GM23338 (cell line): Measurements from ENCODE around the gene TMEM270. TPM values are rescaled to one million over a fixed set of nuclear protein-coding genes. Genes with fewer than 3 reads are reported as not detected.

ENCODE experiments used
- ATAC-seq: fragments of 200-7000 bp; cut with Tn5 transposase; 3 replicates; pipeline ENCODE4 v1.9.1; 2020
- DNase-seq: peaks from one replicate; pipeline ENCODE4 v3.0.0-alpha.2; 2015; ENCODE audit warnings: low spot score
- H2AFZ ChIP-seq: fragments of 200-600 bp; sonication (generic); 2 replicates; pipeline ENCODE4 v1.8.0; 2016; ENCODE audit warnings: antibody characterized with exemption, mild to moderate bottlenecking, moderate library complexity
- H3F3A ChIP-seq: fragments of 200-600 bp; sonication (generic); replicated peaks from 2 replicates; pipeline ENCODE4 v1.8.0; 2017; ENCODE audit warnings: antibody characterized with exemption, mixed run types, low read depth
- H3K27ac ChIP-seq: fragments of 200-600 bp; sonication (generic); 2 replicates; pipeline ENCODE4 v1.6.1; 2016; ENCODE audit warnings: low read depth
- H3K27me3 ChIP-seq: fragments of 200-600 bp; sonication (generic); 2 replicates; pipeline ENCODE4 v1.8.0; 2016; ENCODE audit warnings: mild to moderate bottlenecking, mixed run types, moderate library complexity; ENCODE audit not compliant: insufficient read depth
- H3K36me3 ChIP-seq: fragments of 200-600 bp; sonication (generic); 2 replicates; pipeline ENCODE4 v1.8.0; 2016; ENCODE audit warnings: mild to moderate bottlenecking; ENCODE audit not compliant: insufficient read depth
- H3K4me1 ChIP-seq: fragments of 200-600 bp; sonication (generic); 2 replicates; pipeline ENCODE4 v1.8.0; 2016; ENCODE audit warnings: mild to moderate bottlenecking, moderate library complexity; ENCODE audit not compliant: insufficient read depth
- H3K4me2 ChIP-seq: fragments of 200-600 bp; sonication (generic); 2 replicates; pipeline ENCODE4 v1.7.1; 2017; ENCODE audit warnings: mixed run types
- H3K4me3 ChIP-seq: fragments of 200-600 bp; sonication (generic); 2 replicates; pipeline ENCODE4 v1.6.1; 2016; ENCODE audit warnings: mixed run types
- H3K79me2 ChIP-seq: fragments of 200-600 bp; sonication (generic); replicated peaks from 2 replicates; pipeline ENCODE4 v1.8.0; 2017; ENCODE audit warnings: mild to moderate bottlenecking; ENCODE audit not compliant: insufficient read depth
- H3K9me2 ChIP-seq: fragments of 200-600 bp; sonication (generic); 2 replicates; pipeline ENCODE4 v1.8.0; 2017; ENCODE audit not compliant: insufficient read depth
- H4K20me1 ChIP-seq: fragments of 200-600 bp; sonication (generic); replicated peaks from 2 replicates; pipeline ENCODE4 v1.8.0; 2017; ENCODE audit warnings: mild to moderate bottlenecking; ENCODE audit not compliant: insufficient read depth
- H3K27ac Mint-ChIP-seq: 2 replicates; pipeline ENCODE4 v1.8.0; 2020; ENCODE audit warnings: inconsistent platforms, mild to moderate bottlenecking, moderate library complexity, mixed read lengths
- H3K27me3 Mint-ChIP-seq: 3 replicates; pipeline ENCODE4 v1.8.0; 2022; ENCODE audit warnings: low read depth, mild to moderate bottlenecking, moderate library complexity, mixed read lengths, inconsistent platforms; ENCODE audit not compliant: insufficient read depth, poor library complexity
- H3K36me3 Mint-ChIP-seq: 3 replicates; pipeline ENCODE4 v1.8.0; 2021; ENCODE audit warnings: low read depth, mild to moderate bottlenecking, inconsistent platforms, moderate library complexity, mixed read lengths
- H3K4me1 Mint-ChIP-seq: 3 replicates; pipeline ENCODE4 v1.8.0; 2020; ENCODE audit warnings: mild to moderate bottlenecking, inconsistent platforms, mixed read lengths
- H3K4me3 Mint-ChIP-seq: 3 replicates; pipeline ENCODE4 v1.8.0; 2021; ENCODE audit warnings: moderate library complexity, mild to moderate bottlenecking, inconsistent platforms, mixed read lengths
- H3K9me3 Mint-ChIP-seq: 3 replicates; pipeline ENCODE4 v1.8.0; 2020; ENCODE audit warnings: moderate library complexity, mild to moderate bottlenecking, inconsistent platforms, mixed read lengths
- CREB1 ChIP-seq: fragments of 250-450 bp; sonication (Bioruptor Pico); IDR thresholded peaks from 2 replicates; pipeline ENCODE4 v1.5.0; 2020; ENCODE audit warnings: low read depth, mild to moderate bottlenecking, moderate library complexity
- ETS1 ChIP-seq: IDR thresholded peaks from 2 replicates; pipeline ENCODE4 v1.6.1; 2016; ENCODE audit warnings: antibody characterized with exemption
- EZH2 ChIP-seq: fragments of 200-600 bp; sonication (generic); IDR thresholded peaks from one replicate; pipeline ENCODE4 v1.8.0; 2017; ENCODE audit warnings: antibody characterized with exemption, mild to moderate bottlenecking, low read depth; ENCODE audit not compliant: unreplicated experiment
- EZH2phosphoT487 ChIP-seq: fragments of 200-600 bp; sonication (generic); IDR thresholded peaks from one replicate; pipeline ENCODE4 v1.8.1; 2018; ENCODE audit warnings: antibody characterized with exemption; ENCODE audit not compliant: unreplicated experiment
- JUNB ChIP-seq: IDR thresholded peaks from one replicate; pipeline ENCODE4 v1.6.1; 2016; ENCODE audit warnings: antibody characterized with exemption; ENCODE audit not compliant: unreplicated experiment
- NANOG ChIP-seq: IDR thresholded peaks from 2 replicates; pipeline ENCODE4 v1.6.1; 2016; ENCODE audit warnings: antibody characterized with exemption, borderline replicate concordance
- POLR2AphosphoS5 ChIP-seq: IDR thresholded peaks from 2 replicates; pipeline ENCODE4 v1.6.1; 2016; ENCODE audit warnings: antibody characterized with exemption, low read depth
- REST ChIP-seq: IDR thresholded peaks from one replicate; pipeline ENCODE4 v1.6.1; 2018; ENCODE audit warnings: antibody characterized with exemption; ENCODE audit not compliant: unreplicated experiment
- STAT1 ChIP-seq: IDR thresholded peaks from one replicate; pipeline ENCODE4 v1.6.1; 2016; ENCODE audit warnings: antibody characterized with exemption; ENCODE audit not compliant: unreplicated experiment
- ZNF114 ChIP-seq: fragments of 250-450 bp; sonication (Bioruptor Pico); IDR thresholded peaks from 2 replicates; pipeline ENCODE4 v1.5.0; 2020; ENCODE audit warnings: mild to moderate bottlenecking, moderate library complexity
- ZNF331 ChIP-seq: fragments of 250-450 bp; sonication (Bioruptor Pico); IDR thresholded peaks from 2 replicates; pipeline ENCODE4 v1.5.0; 2020; ENCODE audit warnings: low read depth, mild to moderate bottlenecking, moderate library complexity
- polyA plus RNA-seq: library from polyadenylated mRNA; unstranded; fragments of >200 nt; fragmentation: Nextera tagmentation; extraction: Ambion mirVana; gene quantifications from 2 replicates; pipeline ENCODE4 v1.2.1, GENCODE V29; 2016
- total RNA-seq: library from RNA; depleted of rRNA; stranded (reverse); fragments of >200 nt; shearing (Covaris generic); gene quantifications from 2 replicates; pipeline ENCODE4 v1.2.3, GENCODE V29; 2014
- TF ChIP-seq, protein P1 (sequence below): fragments of 250-450 bp; sonication (Bioruptor Pico); IDR thresholded peaks from 2 replicates; pipeline ENCODE4 v1.5.0; 2020; ENCODE audit warnings: mild to moderate bottlenecking, moderate library complexity
- TF ChIP-seq, protein P2 (sequence below), 2 experiments: fragments of 200-600 bp in 1 of 2; sonication (generic) in 1 of 2; conservative IDR thresholded peaks; 2 replicates each; pipeline versions ENCODE4 v1.5.1 to v1.6.1; 2016 to 2017; ENCODE audit warnings: antibody characterized with exemption in 2 of 2, low read depth in 2 of 2, mild to moderate bottlenecking in 2 of 2, moderate library complexity in 1 of 2

Gene TMEM270
- total and polyA plus RNA-seq, 2 experiments from 2014 or later, result not detected

- no peak overlapping the region for H3K27ac ChIP-seq
- no peaks in the 10 kb centered on the region for H3K27me3 ChIP-seq
- H3K27ac Mint-ChIP-seq, result no peak overlapping the region
- H2AFZ ChIP-seq, result no peak overlapping the region
- H3K4me1 ChIP-seq, result no peaks in the 10 kb centered on the region
- no peak overlapping the region for H3K4me2 ChIP-seq
- H3K4me3 ChIP-seq, result no peak overlapping the region
- no peaks in the 10 kb centered on the region for H3K36me3 Mint-ChIP-seq
- no peaks in the 10 kb centered on the region for H4K20me1 ChIP-seq
- H3K9me3 Mint-ChIP-seq, result no peaks in the 10 kb centered on the region
- no peaks in the 10 kb centered on the region for H3K36me3 ChIP-seq
- DNase-seq (no peak), ATAC-seq (no peak)
- TF ChIP-seq, protein P1, sequence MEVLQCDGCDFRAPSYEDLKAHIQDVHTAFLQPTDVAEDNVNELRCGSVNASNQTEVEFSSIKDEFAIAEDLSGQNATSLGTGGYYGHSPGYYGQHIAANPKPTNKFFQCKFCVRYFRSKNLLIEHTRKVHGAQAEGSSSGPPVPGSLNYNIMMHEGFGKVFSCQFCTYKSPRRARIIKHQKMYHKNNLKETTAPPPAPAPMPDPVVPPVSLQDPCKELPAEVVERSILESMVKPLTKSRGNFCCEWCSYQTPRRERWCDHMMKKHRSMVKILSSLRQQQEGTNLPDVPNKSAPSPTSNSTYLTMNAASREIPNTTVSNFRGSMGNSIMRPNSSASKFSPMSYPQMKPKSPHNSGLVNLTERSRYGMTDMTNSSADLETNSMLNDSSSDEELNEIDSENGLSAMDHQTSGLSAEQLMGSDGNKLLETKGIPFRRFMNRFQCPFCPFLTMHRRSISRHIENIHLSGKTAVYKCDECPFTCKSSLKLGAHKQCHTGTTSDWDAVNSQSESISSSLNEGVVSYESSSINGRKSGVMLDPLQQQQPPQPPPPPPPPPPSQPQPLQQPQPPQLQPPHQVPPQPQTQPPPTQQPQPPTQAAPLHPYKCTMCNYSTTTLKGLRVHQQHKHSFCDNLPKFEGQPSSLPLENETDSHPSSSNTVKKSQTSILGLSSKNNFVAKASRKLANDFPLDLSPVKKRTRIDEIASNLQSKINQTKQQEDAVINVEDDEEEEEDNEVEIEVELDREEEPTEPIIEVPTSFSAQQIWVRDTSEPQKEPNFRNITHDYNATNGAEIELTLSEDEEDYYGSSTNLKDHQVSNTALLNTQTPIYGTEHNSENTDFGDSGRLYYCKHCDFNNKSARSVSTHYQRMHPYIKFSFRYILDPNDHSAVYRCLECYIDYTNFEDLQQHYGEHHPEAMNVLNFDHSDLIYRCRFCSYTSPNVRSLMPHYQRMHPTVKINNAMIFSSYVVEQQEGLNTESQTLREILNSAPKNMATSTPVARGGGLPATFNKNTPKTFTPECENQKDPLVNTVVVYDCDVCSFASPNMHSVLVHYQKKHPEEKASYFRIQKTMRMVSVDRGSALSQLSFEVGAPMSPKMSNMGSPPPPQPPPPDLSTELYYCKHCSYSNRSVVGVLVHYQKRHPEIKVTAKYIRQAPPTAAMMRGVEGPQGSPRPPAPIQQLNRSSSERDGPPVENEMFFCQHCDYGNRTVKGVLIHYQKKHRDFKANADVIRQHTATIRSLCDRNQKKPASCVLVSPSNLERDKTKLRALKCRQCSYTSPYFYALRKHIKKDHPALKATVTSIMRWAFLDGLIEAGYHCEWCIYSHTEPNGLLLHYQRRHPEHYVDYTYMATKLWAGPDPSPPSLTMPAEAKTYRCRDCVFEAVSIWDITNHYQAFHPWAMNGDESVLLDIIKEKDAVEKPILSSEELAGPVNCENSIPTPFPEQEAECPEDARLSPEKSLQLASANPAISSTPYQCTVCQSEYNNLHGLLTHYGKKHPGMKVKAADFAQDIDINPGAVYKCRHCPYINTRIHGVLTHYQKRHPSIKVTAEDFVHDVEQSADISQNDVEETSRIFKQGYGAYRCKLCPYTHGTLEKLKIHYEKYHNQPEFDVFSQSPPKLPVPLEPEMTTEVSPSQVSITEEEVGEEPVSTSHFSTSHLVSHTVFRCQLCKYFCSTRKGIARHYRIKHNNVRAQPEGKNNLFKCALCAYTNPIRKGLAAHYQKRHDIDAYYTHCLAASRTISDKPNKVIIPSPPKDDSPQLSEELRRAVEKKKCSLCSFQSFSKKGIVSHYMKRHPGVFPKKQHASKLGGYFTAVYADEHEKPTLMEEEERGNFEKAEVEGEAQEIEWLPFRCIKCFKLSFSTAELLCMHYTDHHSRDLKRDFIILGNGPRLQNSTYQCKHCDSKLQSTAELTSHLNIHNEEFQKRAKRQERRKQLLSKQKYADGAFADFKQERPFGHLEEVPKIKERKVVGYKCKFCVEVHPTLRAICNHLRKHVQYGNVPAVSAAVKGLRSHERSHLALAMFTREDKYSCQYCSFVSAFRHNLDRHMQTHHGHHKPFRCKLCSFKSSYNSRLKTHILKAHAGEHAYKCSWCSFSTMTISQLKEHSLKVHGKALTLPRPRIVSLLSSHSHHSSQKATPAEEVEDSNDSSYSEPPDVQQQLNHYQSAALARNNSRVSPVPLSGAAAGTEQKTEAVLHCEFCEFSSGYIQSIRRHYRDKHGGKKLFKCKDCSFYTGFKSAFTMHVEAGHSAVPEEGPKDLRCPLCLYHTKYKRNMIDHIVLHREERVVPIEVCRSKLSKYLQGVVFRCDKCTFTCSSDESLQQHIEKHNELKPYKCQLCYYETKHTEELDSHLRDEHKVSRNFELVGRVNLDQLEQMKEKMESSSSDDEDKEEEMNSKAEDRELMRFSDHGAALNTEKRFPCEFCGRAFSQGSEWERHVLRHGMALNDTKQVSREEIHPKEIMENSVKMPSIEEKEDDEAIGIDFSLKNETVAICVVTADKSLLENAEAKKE (CRISPR knock-in tag), result no peak
- TF ChIP-seq CREB1 (CRISPR knock-in tag) (no peak), EZH2 (no peak), ETS1 (no peak), JUNB (no peak), EZH2phosphoT487 (no peak), ZNF331 (CRISPR knock-in tag) (no peak), ZNF114 (CRISPR knock-in tag) (no peak), STAT1 (no peak), NANOG (no peak), REST (no peak), POLR2AphosphoS5 (no peak)
- TF ChIP-seq, protein P2, sequence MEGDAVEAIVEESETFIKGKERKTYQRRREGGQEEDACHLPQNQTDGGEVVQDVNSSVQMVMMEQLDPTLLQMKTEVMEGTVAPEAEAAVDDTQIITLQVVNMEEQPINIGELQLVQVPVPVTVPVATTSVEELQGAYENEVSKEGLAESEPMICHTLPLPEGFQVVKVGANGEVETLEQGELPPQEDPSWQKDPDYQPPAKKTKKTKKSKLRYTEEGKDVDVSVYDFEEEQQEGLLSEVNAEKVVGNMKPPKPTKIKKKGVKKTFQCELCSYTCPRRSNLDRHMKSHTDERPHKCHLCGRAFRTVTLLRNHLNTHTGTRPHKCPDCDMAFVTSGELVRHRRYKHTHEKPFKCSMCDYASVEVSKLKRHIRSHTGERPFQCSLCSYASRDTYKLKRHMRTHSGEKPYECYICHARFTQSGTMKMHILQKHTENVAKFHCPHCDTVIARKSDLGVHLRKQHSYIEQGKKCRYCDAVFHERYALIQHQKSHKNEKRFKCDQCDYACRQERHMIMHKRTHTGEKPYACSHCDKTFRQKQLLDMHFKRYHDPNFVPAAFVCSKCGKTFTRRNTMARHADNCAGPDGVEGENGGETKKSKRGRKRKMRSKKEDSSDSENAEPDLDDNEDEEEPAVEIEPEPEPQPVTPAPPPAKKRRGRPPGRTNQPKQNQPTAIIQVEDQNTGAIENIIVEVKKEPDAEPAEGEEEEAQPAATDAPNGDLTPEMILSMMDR (conservative IDR thresholded peaks at IDR 0.05; ENCODE audit: low read depth in 2 of 2), result no peak
- peaks cover 2% of the 10 kb centered on the region for H3K27me3 Mint-ChIP-seq
- no peak overlapping the region; the same call in 2 of the 3 replicates for H3K4me3 Mint-ChIP-seq
- H3K9me2 ChIP-seq, result no peaks in the 10 kb centered on the region
- no peaks in the 10 kb centered on the region for H3F3A ChIP-seq
- no peaks in the 10 kb centered on the region for H3K79me2 ChIP-seq
- peaks cover 3% of the 10 kb centered on the region; the same call in 2 of the 3 replicates for H3K4me1 Mint-ChIP-seq
Measured at GRCh38 chr7:73879977-73880681, 19.2 kb downstream of the TMEM270 start.
